Endothelial cell of umbilical vein (primary cell): ENCODE data around the gene STOML1. TPM values are rescaled to one million over a fixed set of nuclear protein-coding genes. Genes with fewer than 3 reads are reported as not detected.

ENCODE experiments used
- BruUV-seq: library from RNA; stranded (reverse); fragments of 400-500 nt; replicated peaks from 2 replicates; lab custom pipeline; 2021; lab: Mats Ljungman, UMichigan
- CTCF ChIA-PET: fragments of 300-600, 350-600 bp; sonication (Branson Sonifier 250); formaldehyde crosslinking; loops from one replicate; lab custom pipeline; 2021; ENCODE audit warnings: antibody characterized with exemption, inconsistent platforms; lab: Charles Lee
- POLR2A ChIA-PET: fragments of 300-600, 350-600 bp; sonication (Branson Sonifier 250); formaldehyde crosslinking; loops from one replicate; lab custom pipeline; 2021; ENCODE audit warnings: antibody characterized with exemption, inconsistent platforms; lab: Charles Lee
- DNase-seq: peaks from one replicate; pipeline ENCODE4 v3.0.0-alpha.2; 2011; ENCODE audit warnings: low read depth, low spot score
- FAIRE-seq: peaks from 2 replicates; lab custom pipeline; 2011; peaks lifted over from hg19 to GRCh38; lab: Jason Lieb, UNC
- H2AFZ ChIP-seq: 2 replicates; pipeline ENCODE4 v1.6.0; 2012; ENCODE audit warnings: low read depth, low read length, control low read depth, inconsistent platforms
- H3K27ac ChIP-seq: 2 replicates; pipeline ENCODE4 v1.5.1; 2011; ENCODE audit warnings: low read depth, mild to moderate bottlenecking, control low read depth, low read length, moderate library complexity; ENCODE audit not compliant: insufficient read depth
- H3K27me3 ChIP-seq, 2 experiments: 2 replicates each; pipeline versions ENCODE4 v1.6.0 to v1.6.1; 2011; ENCODE audit warnings: low read length in 2 of 2, mixed read lengths in 1 of 2; ENCODE audit not compliant: control insufficient read depth in 2 of 2, insufficient read depth in 2 of 2
- H3K36me3 ChIP-seq, 2 experiments: 2 replicates in 1 of 2; 3 replicates in 1 of 2; pipeline ENCODE4 v1.5.1; 2011; ENCODE audit warnings: low read length in 2 of 2, mild to moderate bottlenecking in 1 of 2, moderate library complexity in 1 of 2; ENCODE audit not compliant: control insufficient read depth in 2 of 2, insufficient read depth in 2 of 2; ENCODE audit errors: extremely low read depth in 1 of 2
- H3K4me1 ChIP-seq: 3 replicates; pipeline ENCODE4 v1.5.1; 2011; ENCODE audit warnings: mild to moderate bottlenecking, low read length; ENCODE audit not compliant: control insufficient read depth, insufficient read depth; ENCODE audit errors: extremely low read depth
- H3K4me2 ChIP-seq: 2 replicates; pipeline ENCODE4 v1.6.1; 2011; ENCODE audit warnings: low read length, control low read depth, mixed read lengths; ENCODE audit not compliant: insufficient read depth
- H3K4me3 ChIP-seq, 3 experiments: fragments of 200-600 bp in 1 of 3; sonication (generic), shearing (Covaris generic) in 1 of 3; replicated peaks in 1 of 3; 2 replicates each; pipeline ENCODE4 v1.5.1; 2011 to 2016; ENCODE audit warnings: control low read depth in 3 of 3, low read length in 3 of 3, mild to moderate bottlenecking in 2 of 3, inconsistent platforms in 1 of 3, low read depth in 1 of 3, moderate library complexity in 1 of 3; ENCODE audit not compliant: insufficient read depth in 1 of 3
- H3K79me2 ChIP-seq: 2 replicates; pipeline ENCODE4 v1.6.0; 2012; ENCODE audit warnings: low read length, inconsistent platforms; ENCODE audit not compliant: control insufficient read depth, insufficient read depth
- H3K9ac ChIP-seq: replicated peaks from 2 replicates; pipeline ENCODE3; 2011; ENCODE audit warnings: low read length, control low read depth; ENCODE audit not compliant: insufficient read depth; ENCODE audit errors: extremely low read depth
- H3K9me1 ChIP-seq: replicated peaks from 3 replicates; pipeline ENCODE4 v1.6.0; 2011; ENCODE audit warnings: mild to moderate bottlenecking, low read length; ENCODE audit not compliant: control insufficient read depth, insufficient read depth; ENCODE audit errors: extremely low read depth
- H3K9me3 ChIP-seq: replicated peaks from 2 replicates; pipeline ENCODE4 v1.5.1; 2012; ENCODE audit warnings: low read length, inconsistent platforms; ENCODE audit not compliant: control insufficient read depth, insufficient read depth
- H4K20me1 ChIP-seq: replicated peaks from 2 replicates; pipeline ENCODE3; 2011; ENCODE audit warnings: mild to moderate bottlenecking, low read length; ENCODE audit not compliant: control insufficient read depth, insufficient read depth; ENCODE audit errors: extremely low read depth
- CTCF ChIP-seq, 2 donors: IDR thresholded peaks; 1 replicate in 1 of 2; 2 replicates in 1 of 2; pipeline ENCODE4 v1.5.1; 2011; ENCODE audit warnings: low read length in 2 of 2, mild to moderate bottlenecking in 2 of 2, moderate library complexity in 2 of 2, control low read depth in 1 of 2, inconsistent platforms in 1 of 2, low read depth in 1 of 2; ENCODE audit not compliant: insufficient read depth in 1 of 2; ENCODE audit errors: extremely low read depth in 1 of 2
- EZH2 ChIP-seq: IDR thresholded peaks from 2 replicates; pipeline ENCODE4 v1.6.1; 2012; ENCODE audit warnings: borderline replicate concordance, low read depth, mild to moderate bottlenecking, moderate library complexity, low read length, inconsistent platforms; ENCODE audit not compliant: severe bottlenecking
- GATA2 ChIP-seq: IDR thresholded peaks from 2 replicates; pipeline ENCODE4 v1.7.0; 2011; ENCODE audit warnings: low read depth, mild to moderate bottlenecking, moderate library complexity, mixed read lengths, low read length; ENCODE audit not compliant: insufficient read length, insufficient read depth
- MAX ChIP-seq: IDR thresholded peaks from 2 replicates; pipeline ENCODE4 v1.6.1; 2011; ENCODE audit not compliant: insufficient read depth, insufficient read length
- MYC ChIP-seq: IDR thresholded peaks from one replicate; pipeline ENCODE4 v1.6.1; 2011; ENCODE audit warnings: mild to moderate bottlenecking, low read depth, low read length
- POLR2A ChIP-seq: IDR thresholded peaks from 2 replicates; pipeline ENCODE4 v1.6.1; 2012; ENCODE audit warnings: low read depth, mild to moderate bottlenecking, control low read depth, low read length
- POLR2AphosphoS5 ChIP-seq: IDR thresholded peaks from 2 replicates; pipeline ENCODE4 v1.6.1; 2012; ENCODE audit warnings: low read depth, mild to moderate bottlenecking, control low read depth, low read length, moderate library complexity; ENCODE audit not compliant: insufficient read depth
- dilution Hi-C: fragments of 300-500 bp; cut with MboI; formaldehyde crosslinking; loops from one replicate; pipeline ENCODE4 v1.15.0; 2019; ENCODE audit warnings: low sequenced_read_pairs; ENCODE audit not compliant: extremely low pct_ligation_motif_present
- intact Hi-C: fragments of 100-400 bp; cut with micrococcal nuclease; formaldehyde crosslinking; loops from one replicate; pipeline ENCODE4 v1.10.0; 2022
- polyA plus RNA-seq, 4 experiments: library from polyadenylated mRNA; depleted of rRNA in 3 of 4; stranded (reverse) in 3 of 4; unstranded in 1 of 4; fragments of >200 nt; gene quantifications; 2 replicates each; pipeline versions ENCODE4 v1.2.1 to v1.2.3, GENCODE V29; 2011 to 2012; ENCODE audit warnings: missing spikeins in 1 of 4
- total RNA-seq: library from RNA; stranded (reverse); gene quantifications from 2 replicates; pipeline ENCODE4 v1.2.3, GENCODE V29; 2021

The STOML1 gene
- total and polyA plus RNA-seq, 2 donors (not counting 3 experiments of a cell fraction or from before 2014, with no cell fraction given): 12.9 to 15.4 TPM

- Histone ChIP-seq H3K27me3 (no peaks in the 10 kb centered on the region), H2AFZ (no peak overlapping the region), H3K4me3 (no peak overlapping the region), H3K4me1 (peaks cover 24% of the 10 kb centered on the region), H4K20me1 (no peaks in the 10 kb centered on the region), H3K27ac (no peak overlapping the region), H3K79me2 (no peaks in the 10 kb centered on the region), H3K4me2 (no peak overlapping the region), H3K9ac (no peak overlapping the region), H3K9me1 (no peaks in the 10 kb centered on the region), H3K9me3 (no peaks in the 10 kb centered on the region), H3K36me3 (no peaks in the 10 kb centered on the region)
- peak; percentile 68 for TF ChIP-seq GATA2
- TF ChIP-seq MAX: no peak
- TF ChIP-seq EZH2: no peak
- no peak for TF ChIP-seq CTCF (IDR thresholded peaks at IDR 0.05; ENCODE audit: extremely low read depth in 1 of 2, insufficient read depth in 1 of 2, low read depth in 1 of 2, low read length in 2 of 2)
- TF ChIP-seq MYC: no peak
- TF ChIP-seq POLR2AphosphoS5: no peak
- no peak for TF ChIP-seq POLR2A
- CTCF ChIA-PET: interaction anchor here (0.9 to 4.4 kb wide), 7 partner anchors 9 to 373 kb away, joined by 3 to 29 read pairs (median 4); partner anchors contain the start of gene LOXL1
- POLR2A ChIA-PET: interaction anchor here (0.5 kb wide), 1 partner anchor 20 kb away, joined by 4 read pairs; no protein-coding TSS in a partner anchor
- no peak for FAIRE-seq
- dilution Hi-C loops (no loop called here), intact Hi-C loops (no loop called here)
- no peak for DNase-seq
- BruUV-seq: no TSS peak
Measured at GRCh38 chr15:73934281-73934680, 57.8 kb downstream of the STOML1 start.
